SK-N-SH treated with all-trans-retinoic acid at 6 μM for 48 hours (cell line): ENCODE measurements around the gene SDHB.

Experiments
- ATAC-seq: fragments of 200-7000 bp; cut with Tn5 transposase; 3 replicates; pipeline ENCODE4 v1.9.1; 2020; ENCODE audit warnings: mild to moderate bottlenecking, moderate library complexity
- BACH2 ChIP-seq: fragments of 250-450 bp; sonication (Bioruptor Pico); IDR thresholded peaks from 2 replicates; pipeline ENCODE4 v1.9.0; 2021; ENCODE audit warnings: mild to moderate bottlenecking, borderline replicate concordance
- CSDC2 ChIP-seq: fragments of 250-450 bp; sonication (Bioruptor Pico); IDR thresholded peaks from 2 replicates; pipeline ENCODE4 v1.5.0; 2020; ENCODE audit warnings: mild to moderate bottlenecking, moderate library complexity
- ESRRG ChIP-seq: fragments of 250-450 bp; sonication (Bioruptor Pico); IDR thresholded peaks from 2 replicates; pipeline ENCODE4 v1.6.1; 2021; ENCODE audit warnings: mild to moderate bottlenecking
- GLIS3 ChIP-seq: fragments of 250-450 bp; sonication (Bioruptor Pico); IDR thresholded peaks from 2 replicates; pipeline ENCODE4 v1.5.0; 2020; ENCODE audit warnings: mild to moderate bottlenecking, moderate library complexity
- ISL1 ChIP-seq: fragments of 250-450 bp; sonication (Bioruptor Pico); IDR thresholded peaks from 2 replicates; pipeline ENCODE4 v2.1.2; 2022; ENCODE audit warnings: mild to moderate bottlenecking, moderate library complexity
- OSR1 ChIP-seq: fragments of 250-450 bp; sonication (Bioruptor Pico); IDR thresholded peaks from 2 replicates; pipeline ENCODE4 v1.8.0; 2022; ENCODE audit warnings: moderate library complexity, mild to moderate bottlenecking, inconsistent platforms
- PATZ1 ChIP-seq: fragments of 250-450 bp; sonication (Bioruptor Pico); IDR thresholded peaks from 2 replicates; pipeline ENCODE4 v1.8.0; 2020; ENCODE audit warnings: mild to moderate bottlenecking, moderate library complexity, borderline replicate concordance
- POU6F1 ChIP-seq: fragments of 250-450 bp; sonication (Bioruptor Pico); IDR thresholded peaks from 2 replicates; pipeline ENCODE4 v1.8.0; 2021; ENCODE audit warnings: low read depth, mild to moderate bottlenecking, moderate library complexity, borderline replicate concordance
- PPARA ChIP-seq: fragments of 250-450 bp; sonication (Bioruptor Pico); IDR thresholded peaks from 2 replicates; pipeline ENCODE4 v1.5.0; 2020; ENCODE audit warnings: mild to moderate bottlenecking, borderline replicate concordance
- RARB ChIP-seq: fragments of 250-450 bp; sonication (Bioruptor Pico); IDR thresholded peaks from 2 replicates; pipeline ENCODE4 v1.8.0; 2021; ENCODE audit warnings: mild to moderate bottlenecking, moderate library complexity
- SNAI2 ChIP-seq: fragments of 250-450 bp; sonication (Bioruptor Pico); IDR thresholded peaks from 2 replicates; pipeline ENCODE4 v1.5.0; 2020; ENCODE audit warnings: mild to moderate bottlenecking, moderate library complexity
- TCF4 ChIP-seq: fragments of 250-450 bp; sonication (Bioruptor Pico); IDR thresholded peaks from 2 replicates; pipeline ENCODE4 v1.8.0; 2021; ENCODE audit warnings: mild to moderate bottlenecking, moderate library complexity, borderline replicate concordance
- TOX ChIP-seq: fragments of 250-450 bp; sonication (Bioruptor Pico); IDR thresholded peaks from 2 replicates; pipeline ENCODE4 v1.8.0; 2021; ENCODE audit warnings: mild to moderate bottlenecking, moderate library complexity, borderline replicate concordance
- TSHZ2 ChIP-seq: fragments of 250-450 bp; sonication (Bioruptor Pico); IDR thresholded peaks from 2 replicates; pipeline ENCODE4 v1.5.0; 2020; ENCODE audit warnings: mild to moderate bottlenecking, moderate library complexity
- ZC3H10 ChIP-seq: fragments of 250-450 bp; sonication (Bioruptor Pico); IDR thresholded peaks from 2 replicates; pipeline ENCODE4 v1.5.1; 2021; ENCODE audit warnings: mild to moderate bottlenecking, moderate library complexity
- ZFP3 ChIP-seq: fragments of 250-450 bp; sonication (Bioruptor Pico); IDR thresholded peaks from 2 replicates; pipeline ENCODE4 v1.5.0; 2020; ENCODE audit warnings: mild to moderate bottlenecking, moderate library complexity
- ZFP30 ChIP-seq: fragments of 450-650 bp; formaldehyde crosslinking; IDR thresholded peaks from 2 replicates; pipeline ENCODE4 v1.5.0; 2022; ENCODE audit warnings: mild to moderate bottlenecking, moderate library complexity
- ZNF565 ChIP-seq: fragments of 450-650 bp; formaldehyde crosslinking; conservative IDR thresholded peaks from 2 replicates; pipeline ENCODE4 v1.5.0; 2020; ENCODE audit warnings: low read depth, mild to moderate bottlenecking, moderate library complexity
- ZNF70 ChIP-seq: fragments of 450-650 bp; formaldehyde crosslinking; IDR thresholded peaks from 2 replicates; pipeline ENCODE4 v1.5.0; 2020; ENCODE audit warnings: mild to moderate bottlenecking, moderate library complexity
- ZNF8 ChIP-seq: fragments of 450-650 bp; formaldehyde crosslinking; IDR thresholded peaks from 2 replicates; pipeline ENCODE4 v1.5.0; 2020; ENCODE audit warnings: mild to moderate bottlenecking, moderate library complexity
- TF ChIP-seq, protein P1 (sequence below): fragments of 250-450 bp; sonication (Bioruptor Pico); IDR thresholded peaks from 2 replicates; pipeline ENCODE4 v1.5.1; 2020; ENCODE audit warnings: low read depth, mild to moderate bottlenecking, moderate library complexity

The SDHB gene

DNA sequence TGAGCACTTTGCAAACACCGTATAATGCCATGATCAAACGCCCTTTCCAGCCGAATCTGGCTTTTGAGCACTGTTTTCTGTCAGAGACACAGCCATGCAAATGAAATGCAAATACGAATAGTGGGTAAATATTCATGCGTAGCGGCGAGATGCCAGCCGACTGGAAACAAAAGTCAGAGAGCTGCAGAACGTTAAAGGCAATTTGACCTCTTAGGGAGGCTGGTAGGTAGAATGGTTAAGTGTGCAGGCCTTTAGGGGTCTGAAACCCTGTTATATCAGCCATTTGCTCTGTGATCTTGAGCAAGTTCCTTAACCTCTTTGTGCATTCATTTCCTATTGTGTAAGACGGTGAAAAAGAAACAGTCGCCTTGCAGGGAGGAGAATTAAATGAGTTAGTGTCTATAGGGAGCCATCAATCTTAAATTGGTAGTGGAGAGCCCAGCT is 6.5 kb upstream of the SDHB start (continued):
- TF ChIP-seq POU6F1 (CRISPR knock-in tag): no peak
- TF ChIP-seq, all 23 proteins: peak for 0

GRCh38 chr1:17059391-17060305 is 5.8 kb upstream of the SDHB start:
- TF ChIP-seq ZNF70 (no peak), POU6F1 (CRISPR knock-in tag) (no peak), ZFP3 (CRISPR knock-in tag) (no peak), ZNF565 (CRISPR knock-in tag) (no peak), ESRRG (CRISPR knock-in tag) (no peak), ZNF8 (CRISPR knock-in tag) (no peak), PATZ1 (CRISPR knock-in tag) (no peak), ZC3H10 (CRISPR knock-in tag) (no peak), TOX (CRISPR knock-in tag) (no peak), RARB (CRISPR knock-in tag) (no peak), SNAI2 (no peak), ISL1 (no peak), TCF4 (no peak)
- ATAC-seq: peak; percentile 97

DNA sequence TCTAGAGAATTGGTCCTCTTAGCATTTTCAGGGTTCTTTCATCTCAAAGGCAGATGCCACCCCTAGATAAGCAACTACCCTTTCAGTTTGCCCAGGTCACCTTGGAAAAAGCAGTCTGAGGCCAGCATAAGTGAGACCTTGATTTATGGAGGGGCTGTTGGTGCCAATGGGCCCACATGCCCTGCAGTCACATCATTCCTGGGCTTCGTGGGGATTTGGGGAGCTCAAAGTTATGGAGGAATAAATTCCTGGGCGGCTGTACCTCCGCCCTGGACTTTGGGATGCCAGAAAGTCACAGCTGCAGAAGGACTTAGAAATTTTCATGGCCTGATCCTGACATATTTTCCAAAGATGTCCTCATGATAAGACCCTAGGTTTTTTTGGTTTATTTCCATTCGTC is 2.7 kb upstream of the SDHB start:
- no peak for ATAC-seq
- TF ChIP-seq BACH2 (CRISPR knock-in tag) (no peak), CSDC2 (CRISPR knock-in tag) (no peak), ZNF8 (CRISPR knock-in tag) (no peak), ZFP30 (CRISPR knock-in tag) (no peak), PPARA (no peak), GLIS3 (CRISPR knock-in tag) (no peak), ZC3H10 (CRISPR knock-in tag) (no peak), TSHZ2 (no peak), ISL1 (no peak), TOX (CRISPR knock-in tag) (no peak), ZFP3 (CRISPR knock-in tag) (no peak), RARB (CRISPR knock-in tag) (no peak)

- ATAC-seq: no peak
- TF ChIP-seq ZFP3 (CRISPR knock-in tag) (no peak), TOX (CRISPR knock-in tag) (no peak), ZNF8 (CRISPR knock-in tag) (no peak), PATZ1 (CRISPR knock-in tag) (no peak), ZC3H10 (CRISPR knock-in tag) (no peak), SNAI2 (no peak), RARB (CRISPR knock-in tag) (no peak), ESRRG (CRISPR knock-in tag) (no peak), ZNF70 (no peak), OSR1 (no peak)
- TF ChIP-seq, protein P1, sequence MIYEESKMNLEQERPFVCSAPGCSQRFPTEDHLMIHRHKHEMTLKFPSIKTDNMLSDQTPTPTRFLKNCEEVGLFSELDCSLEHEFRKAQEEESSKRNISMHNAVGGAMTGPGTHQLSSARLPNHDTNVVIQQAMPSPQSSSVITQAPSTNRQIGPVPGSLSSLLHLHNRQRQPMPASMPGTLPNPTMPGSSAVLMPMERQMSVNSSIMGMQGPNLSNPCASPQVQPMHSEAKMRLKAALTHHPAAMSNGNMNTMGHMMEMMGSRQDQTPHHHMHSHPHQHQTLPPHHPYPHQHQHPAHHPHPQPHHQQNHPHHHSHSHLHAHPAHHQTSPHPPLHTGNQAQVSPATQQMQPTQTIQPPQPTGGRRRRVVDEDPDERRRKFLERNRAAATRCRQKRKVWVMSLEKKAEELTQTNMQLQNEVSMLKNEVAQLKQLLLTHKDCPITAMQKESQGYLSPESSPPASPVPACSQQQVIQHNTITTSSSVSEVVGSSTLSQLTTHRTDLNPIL: no peak
Measured at GRCh38 chr1:17055801-17056200, 2.0 kb upstream of the SDHB start.
